Lower leg skin (tissue), 4 donors: ENCODE results near the gene HRH3. TPM values are rescaled to one million over a fixed set of nuclear protein-coding genes. Genes with fewer than 3 reads are reported as not detected.

ENCODE experiments used
- DNase-seq, 2 donors: peaks; one replicate each; pipeline ENCODE4 v3.0.0-alpha.2; 2019; ENCODE audit warnings: low spot score in 2 of 2
- H3K4me3 ChIP-seq: fragments of 200-600 bp; sonication (generic); 2 replicates; pipeline ENCODE4 v1.5.1; 2017; ENCODE audit warnings: mild to moderate bottlenecking, low read depth; ENCODE audit not compliant: poor library complexity, severe bottlenecking
- CTCF ChIP-seq, 3 donors: fragments of 450-650 bp; IDR thresholded peaks; one replicate each; pipeline ENCODE4 v1.5.1; 2016; ENCODE audit warnings: antibody characterized with exemption in 3 of 3, mild to moderate bottlenecking in 3 of 3, moderate library complexity in 2 of 3
- POLR2A ChIP-seq, 2 donors: fragments of 450-650 bp; IDR thresholded peaks; one replicate each; pipeline ENCODE4 v1.6.1; 2016 to 2017; ENCODE audit warnings: antibody characterized with exemption in 2 of 2, mild to moderate bottlenecking in 1 of 2, moderate library complexity in 1 of 2
- WGBS, 2 donors: methylation state at CpG; one replicate each; pipeline ENCODE4 v1.1.5; 2018; 5-methylcytosine and 5-hydroxymethylcytosine counted together
- intact Hi-C: fragments of 100-400 bp; cut with DNase I; formaldehyde crosslinking; loops from one replicate; pipeline ENCODE4 v1.15.0; 2023; ENCODE audit warnings: low total_unique reads
- total RNA-seq, 4 donors: library from RNA; depleted of rRNA; stranded (reverse); fragments of >200 nt; gene quantifications; one replicate each; pipeline ENCODE4 v1.1.0, GENCODE V29; 2016

Gene HRH3
- total RNA-seq, 4 donors from 2014 or later = not detected

GRCh38 chr20:62171245-62171644, 48.8 kb downstream of the HRH3 start:
- no peak overlapping the region for H3K4me3 ChIP-seq
- no peak for DNase-seq
- WGBS, 2 donors = 84 to 90% methylated on average over 8 of the region's 8 CpGs
- intact Hi-C loops = no loop called here
- TF ChIP-seq POLR2A (IDR thresholded peaks at IDR 0.05) = no peak
- no peak for TF ChIP-seq CTCF (IDR thresholded peaks at IDR 0.05)

- no peak for DNase-seq
- intact Hi-C loops = no loop called here
- H3K4me3 ChIP-seq = no peak overlapping the region
- WGBS, 2 donors = 91 to 93% methylated on average over 9 of the region's 9 CpGs
- TF ChIP-seq POLR2A (IDR thresholded peaks at IDR 0.05) = no peak
- TF ChIP-seq CTCF (IDR thresholded peaks at IDR 0.05) = no peak
Measured at GRCh38 chr20:62170536-62170935, 49.5 kb downstream of the HRH3 start.

- 93 to 95% methylated on average over 21 to 23 of the region's 23 CpGs for WGBS, 2 donors
- TF ChIP-seq POLR2A (IDR thresholded peaks at IDR 0.05) (no peak), CTCF (IDR thresholded peaks at IDR 0.05) (no peak)
- DNase-seq = no peak
- intact Hi-C loops = no loop called here
- H3K4me3 ChIP-seq = no peak overlapping the region
Measured at GRCh38 chr20:62168890-62169435, 51.1 kb downstream of the HRH3 start.

- TF ChIP-seq POLR2A (IDR thresholded peaks at IDR 0.05) (no peak), CTCF (IDR thresholded peaks at IDR 0.05) (no peak)
- H3K4me3 ChIP-seq = no peak overlapping the region
- DNase-seq = no peak
- intact Hi-C loops = no loop called here
- WGBS, 2 donors = 69 to 96% methylated on average over 4 of the region's 4 CpGs
Measured at GRCh38 chr20:62168061-62168460, 52.0 kb downstream of the HRH3 start.

- no peak overlapping the region for H3K4me3 ChIP-seq
Measured at GRCh38 chr20:62167474-62167873, 52.6 kb downstream of the HRH3 start.

More at GRCh38 chr20:62167474-62167873, 52.6 kb downstream of the HRH3 start:
- WGBS, 2 donors = 83 to 85% methylated on average over 6 of the region's 6 CpGs
- no peak for DNase-seq
- no peak for TF ChIP-seq POLR2A (IDR thresholded peaks at IDR 0.05)
- no peak for TF ChIP-seq CTCF (IDR thresholded peaks at IDR 0.05)
- intact Hi-C loops = no loop called here
